HFF-Myc (cell line): ENCODE measurements around the gene WNT9B.

ENCODE experiments used
- DNase-seq: peaks from one replicate; pipeline ENCODE4 v3.0.0-alpha.2; 2011; ENCODE audit warnings: low read depth; ENCODE audit errors: extremely low read depth
- H3K4me3 ChIP-seq: replicated peaks from 2 replicates; pipeline ENCODE4 v1.5.1; 2011; ENCODE audit warnings: low read depth, mild to moderate bottlenecking, control low read depth, low read length
- TF ChIP-seq, protein P1 (sequence below): IDR thresholded peaks from 2 replicates; pipeline ENCODE4 v1.5.1; 2012; ENCODE audit warnings: mild to moderate bottlenecking, low read depth, low read length, control low read depth; ENCODE audit errors: missing control alignments

WNT9B gene

DNA sequence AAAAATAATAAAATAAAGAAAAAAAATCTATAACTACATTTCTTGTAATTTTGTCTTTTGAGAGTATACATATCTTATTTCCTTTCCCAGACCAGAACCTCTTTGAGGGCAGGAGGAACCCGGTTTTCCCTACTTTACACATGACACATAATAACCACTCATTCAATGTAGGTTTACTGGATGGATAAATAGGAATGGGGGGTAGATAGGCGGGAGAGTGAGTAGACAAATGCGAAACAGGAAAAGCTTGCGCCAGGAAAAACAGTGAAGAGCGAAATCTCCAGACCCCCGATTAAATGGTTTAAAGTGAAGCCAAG, 71.1 kb downstream of the WNT9B start:
- H3K4me3 ChIP-seq = peak overlapping the region; percentile 90
- TF ChIP-seq, protein P1, sequence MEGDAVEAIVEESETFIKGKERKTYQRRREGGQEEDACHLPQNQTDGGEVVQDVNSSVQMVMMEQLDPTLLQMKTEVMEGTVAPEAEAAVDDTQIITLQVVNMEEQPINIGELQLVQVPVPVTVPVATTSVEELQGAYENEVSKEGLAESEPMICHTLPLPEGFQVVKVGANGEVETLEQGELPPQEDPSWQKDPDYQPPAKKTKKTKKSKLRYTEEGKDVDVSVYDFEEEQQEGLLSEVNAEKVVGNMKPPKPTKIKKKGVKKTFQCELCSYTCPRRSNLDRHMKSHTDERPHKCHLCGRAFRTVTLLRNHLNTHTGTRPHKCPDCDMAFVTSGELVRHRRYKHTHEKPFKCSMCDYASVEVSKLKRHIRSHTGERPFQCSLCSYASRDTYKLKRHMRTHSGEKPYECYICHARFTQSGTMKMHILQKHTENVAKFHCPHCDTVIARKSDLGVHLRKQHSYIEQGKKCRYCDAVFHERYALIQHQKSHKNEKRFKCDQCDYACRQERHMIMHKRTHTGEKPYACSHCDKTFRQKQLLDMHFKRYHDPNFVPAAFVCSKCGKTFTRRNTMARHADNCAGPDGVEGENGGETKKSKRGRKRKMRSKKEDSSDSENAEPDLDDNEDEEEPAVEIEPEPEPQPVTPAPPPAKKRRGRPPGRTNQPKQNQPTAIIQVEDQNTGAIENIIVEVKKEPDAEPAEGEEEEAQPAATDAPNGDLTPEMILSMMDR = no peak
- no peak for DNase-seq

DNA sequence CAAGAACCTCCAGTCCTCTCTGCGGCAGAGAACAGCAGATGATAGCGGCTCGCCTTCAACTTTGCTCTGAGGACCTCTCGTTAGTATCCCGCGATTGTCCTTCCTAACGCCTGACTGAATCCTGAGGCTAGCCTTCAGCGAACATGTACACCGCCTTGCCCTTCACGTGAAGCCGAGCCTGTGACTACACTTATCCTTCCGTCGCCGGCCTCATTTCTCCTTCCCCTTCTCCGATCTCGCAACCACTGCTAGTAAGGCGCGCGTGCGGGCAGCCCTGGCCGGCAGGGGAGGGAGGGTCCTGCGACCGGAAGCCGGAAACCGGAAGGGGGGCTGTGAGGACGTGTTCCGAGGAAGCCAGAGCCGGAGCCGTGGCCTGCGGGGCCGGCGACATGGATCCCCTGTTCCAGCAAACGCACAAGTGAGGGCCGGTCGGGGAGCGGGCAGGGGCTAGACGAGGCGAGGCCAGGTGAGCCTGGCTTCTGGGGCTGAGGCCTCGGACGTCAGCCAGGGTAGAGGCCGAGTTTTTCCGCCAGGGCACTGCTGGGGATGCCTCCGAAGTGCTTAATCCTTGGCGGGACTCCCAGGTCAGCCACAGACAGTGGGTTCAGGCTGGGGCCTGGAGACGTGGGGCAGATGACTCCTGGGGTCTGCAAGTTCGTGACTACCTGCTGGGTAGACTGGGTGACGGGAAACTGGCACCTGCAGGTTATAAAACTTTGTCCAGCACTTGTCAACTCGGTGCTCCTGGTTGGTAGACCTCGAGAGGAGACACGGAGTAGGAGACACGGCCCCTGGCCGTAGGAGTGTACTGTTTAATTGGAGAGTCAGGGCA, 71.6 kb downstream of the WNT9B start, which contains the start of gene GOSR2:
GOSR2 (plus strand) TSS at position 357 of the 832 bp plus-strand sequence; CDS start at position 390, 33 bp downstream.
- TF ChIP-seq, protein P1 = no peak
- DNase-seq = peak; percentile 76
- H3K4me3 ChIP-seq = peak within 1 kb of the TSS; percentile 90

DNA sequence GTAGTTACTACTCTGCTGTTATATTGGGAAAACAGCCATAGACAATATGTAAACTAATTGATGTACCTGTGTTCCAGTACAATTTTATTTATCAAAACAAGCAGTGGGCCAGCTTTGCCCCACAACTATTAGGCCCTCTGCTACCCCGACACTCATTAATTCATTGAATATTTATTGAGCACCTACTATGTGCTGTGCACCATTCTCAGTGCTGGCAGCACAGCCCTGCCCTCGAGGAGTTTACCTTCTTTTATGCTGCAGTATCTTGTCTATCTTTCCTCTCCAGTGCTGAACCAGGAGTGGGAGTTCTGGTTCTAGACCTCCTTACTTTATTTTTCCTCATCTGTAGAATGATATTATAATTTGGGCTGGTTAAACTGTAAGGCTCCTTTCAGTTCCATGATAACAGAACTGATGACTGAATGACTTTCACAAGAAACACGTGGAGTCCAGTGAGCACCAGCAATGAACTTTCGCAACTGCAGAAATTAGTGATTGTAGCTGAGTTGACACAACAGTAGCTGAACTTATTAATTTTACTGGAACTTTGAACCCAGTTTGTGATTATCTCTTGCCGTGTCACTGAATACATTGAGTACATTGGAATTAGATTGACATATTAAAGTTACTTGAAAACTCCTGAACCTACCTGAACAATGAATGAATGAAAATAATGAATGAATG, 73.9 kb downstream of the WNT9B start:
- TF ChIP-seq, protein P1 = no peak
- no peak for DNase-seq
- H3K4me3 ChIP-seq = no peak overlapping the region

DNA sequence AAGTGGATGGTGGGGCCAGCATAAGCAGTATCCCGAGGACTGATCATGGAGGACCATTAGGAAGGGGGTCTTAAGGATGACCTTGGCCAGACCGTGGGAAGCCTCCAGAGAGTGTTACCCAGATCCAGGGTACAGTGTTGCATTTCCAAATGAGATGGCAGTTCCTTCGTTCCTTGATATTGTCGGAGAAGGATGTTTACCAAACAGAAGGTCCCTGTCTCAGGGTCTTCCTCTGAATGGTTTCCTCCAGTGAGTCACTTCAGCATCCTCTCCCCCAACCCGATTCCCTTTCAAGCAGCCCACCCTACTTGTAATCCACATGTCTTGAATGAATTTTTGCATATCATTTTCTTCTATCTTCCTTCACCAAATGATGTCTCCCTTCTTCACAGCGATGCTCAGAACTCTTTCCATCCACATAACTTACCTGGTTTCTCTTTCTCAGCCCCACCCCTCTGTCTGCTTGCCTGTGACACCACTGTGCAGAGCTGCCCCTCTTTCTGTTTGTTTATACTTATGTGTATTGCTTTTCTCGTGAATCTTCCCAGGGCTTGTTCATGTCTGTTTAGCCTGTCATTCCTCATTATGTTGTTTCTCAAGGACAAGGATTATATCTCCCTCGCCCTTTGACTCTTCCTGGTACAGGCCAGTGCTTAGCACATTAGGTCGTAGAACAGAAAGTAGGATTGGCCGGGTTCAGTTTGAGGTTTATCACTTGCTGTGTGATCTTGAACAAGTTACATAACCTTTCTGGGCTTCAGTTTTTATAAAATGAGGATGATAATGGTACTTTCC, 77.3 kb downstream of the WNT9B start:
- no peak for DNase-seq
- TF ChIP-seq, protein P1 = no peak
- no peak overlapping the region for H3K4me3 ChIP-seq

DNA sequence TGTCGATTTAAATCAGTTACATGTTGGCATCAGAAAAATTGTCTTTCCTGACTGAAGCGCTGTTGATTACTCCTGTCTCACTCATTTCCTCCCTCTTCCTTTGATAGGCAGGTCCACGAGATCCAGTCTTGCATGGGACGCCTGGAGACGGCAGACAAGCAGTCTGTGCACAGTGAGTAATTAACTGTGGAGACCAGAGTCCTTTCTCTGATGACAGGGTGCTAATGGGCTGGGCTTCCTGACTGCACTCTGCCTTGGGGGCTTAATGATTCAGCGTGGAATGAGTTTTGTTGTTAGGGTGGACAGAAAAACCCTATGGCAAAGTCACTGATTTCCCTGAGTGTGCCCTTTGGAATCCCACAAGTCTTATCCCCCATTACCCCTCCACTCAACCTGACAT, 78.0 kb downstream of the WNT9B start:
- TF ChIP-seq, protein P1 = no peak
- no peak for DNase-seq
- H3K4me3 ChIP-seq = no peak overlapping the region

DNA sequence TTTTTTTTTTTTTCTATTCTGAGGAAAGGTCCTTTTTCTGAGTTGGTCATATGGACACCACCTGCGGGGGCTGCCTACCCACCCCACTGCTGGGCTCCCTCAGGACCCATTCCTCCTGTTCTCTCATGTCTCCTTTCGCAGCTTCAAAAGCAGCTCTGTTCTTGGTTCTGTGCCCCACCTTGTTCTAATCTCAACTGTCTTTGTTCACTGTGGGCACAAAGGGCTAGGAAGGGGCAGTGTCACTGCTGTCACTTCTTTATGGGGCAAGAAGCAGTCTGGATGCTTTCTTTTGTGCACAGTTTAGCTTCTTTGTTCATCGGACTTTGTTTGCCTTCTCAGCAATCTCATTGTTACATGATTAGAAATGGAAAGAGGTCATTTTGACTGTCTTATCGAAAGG, 78.7 kb downstream of the WNT9B start:
- TF ChIP-seq, protein P1 = no peak
- no peak overlapping the region for H3K4me3 ChIP-seq
- no peak for DNase-seq
